Stimulated activated CD8-positive, alpha-beta memory T cell treated with anti-CD3 and anti-CD28 coated beads, Interleukin-15, amount 100 ng/mL, for 4 hours (primary cell): Measurements from ENCODE around the gene RPS3.

Source experiments
- DNase-seq, 2 donors: peaks; one replicate each; pipeline ENCODE4 v3.0.0-alpha.2; 2020; ENCODE audit warnings: low read depth in 2 of 2

The RPS3 gene

DNA sequence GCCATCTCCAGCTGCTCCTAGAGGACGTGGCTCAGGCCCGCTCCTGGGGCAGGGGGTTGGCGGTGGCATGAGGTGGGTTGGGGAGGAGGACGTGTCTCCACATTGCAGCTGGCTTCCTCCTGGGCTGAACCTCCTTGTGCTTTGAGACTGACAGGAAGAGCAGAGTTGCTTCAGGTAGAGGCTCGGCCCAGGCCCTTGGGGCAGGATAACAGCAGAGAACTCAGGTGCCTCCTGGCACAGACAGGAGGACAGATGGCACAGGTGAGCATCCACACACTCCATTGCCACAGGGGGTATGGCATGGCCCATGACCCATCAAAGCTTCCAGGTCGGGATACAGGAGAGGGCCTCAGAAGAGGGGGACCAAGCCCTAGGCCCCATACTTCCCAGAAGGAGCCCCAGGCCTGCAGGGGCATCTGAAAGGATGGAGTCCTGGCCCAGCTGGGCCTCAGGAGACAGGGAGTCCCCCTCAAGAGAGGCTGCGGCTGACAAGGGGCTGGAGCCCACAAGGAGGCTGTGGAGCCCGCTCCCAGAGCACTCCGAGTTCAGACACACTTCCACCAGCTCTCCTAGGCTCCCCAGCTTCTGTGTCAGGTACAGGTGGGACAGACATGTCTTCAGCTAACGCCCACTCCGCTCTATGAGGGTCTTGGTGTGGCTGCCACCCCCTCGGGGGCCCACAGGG is 35.7 kb downstream of the RPS3 start:
- no peak for DNase-seq

DNA sequence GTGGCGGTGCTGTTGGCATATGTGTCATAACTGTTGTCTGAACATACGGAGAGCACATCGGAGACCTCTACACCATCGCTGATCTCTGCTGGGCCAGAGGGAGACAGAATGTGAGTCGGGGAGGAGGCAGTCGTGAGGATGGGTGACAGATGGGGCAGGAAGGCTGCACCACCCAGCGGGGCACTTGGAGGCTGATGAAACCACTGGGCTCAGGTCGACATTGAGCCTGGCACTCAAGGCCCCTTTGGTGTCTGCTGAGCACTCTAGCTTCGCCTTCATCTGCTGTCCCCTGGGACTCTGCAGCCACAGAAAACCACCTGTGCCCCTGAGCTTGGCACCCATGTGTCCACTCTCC is 36.2 kb downstream of the RPS3 start:
- no peak for DNase-seq

DNA sequence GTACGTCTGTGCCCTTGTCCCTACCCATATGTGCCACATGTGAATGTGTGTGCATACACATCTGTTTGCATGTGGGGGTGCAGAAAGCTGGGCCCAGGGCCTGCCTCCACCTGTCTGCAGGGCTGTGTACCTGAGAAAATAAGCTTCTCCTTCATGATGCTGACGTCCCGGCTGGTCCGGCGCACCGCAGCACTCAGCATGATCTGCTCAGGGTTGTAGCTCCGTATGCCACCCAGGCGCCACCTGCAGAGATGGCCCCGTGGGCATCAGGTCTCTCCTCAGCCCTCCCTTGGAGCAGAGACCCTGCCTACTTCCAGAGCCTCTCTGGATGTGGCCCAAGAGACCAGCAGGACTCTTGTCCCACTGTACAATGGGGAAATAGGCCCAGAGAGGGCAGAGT is 37.5 kb downstream of the RPS3 start:
- DNase-seq: no peak

DNA sequence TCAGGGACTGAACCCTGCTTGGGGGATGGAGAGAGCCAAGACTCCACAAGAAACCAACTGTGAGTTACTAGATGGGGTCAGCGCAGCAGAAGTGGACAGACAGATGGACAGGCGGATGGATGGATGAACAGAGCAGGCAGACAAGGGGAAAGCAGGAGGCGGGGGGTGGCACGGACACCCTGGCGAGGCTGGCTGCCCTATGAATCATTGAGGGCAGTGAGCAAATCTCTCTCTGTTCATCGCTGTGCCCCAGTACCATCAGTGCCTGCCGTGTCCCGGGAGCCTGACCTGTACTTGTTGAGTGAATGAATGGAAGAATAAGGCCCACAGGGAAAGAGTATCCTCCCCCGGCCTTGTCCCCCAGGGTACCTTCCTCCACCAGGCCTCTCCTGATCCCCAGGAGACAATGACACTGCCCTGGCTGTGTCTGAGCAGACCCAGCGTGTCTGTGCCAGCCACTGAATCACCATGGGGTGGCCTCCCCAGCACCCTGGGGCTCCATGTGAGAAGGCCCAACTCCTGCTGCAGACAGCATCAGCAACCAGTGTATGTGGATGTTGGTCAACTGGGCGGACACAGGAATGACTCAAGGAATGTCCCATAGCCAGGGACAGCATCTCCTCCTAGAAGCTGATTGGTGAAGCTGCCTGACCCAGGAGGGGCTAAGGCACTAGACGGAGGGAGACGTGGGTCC is 38.8 kb downstream of the RPS3 start:
- no peak for DNase-seq

DNA sequence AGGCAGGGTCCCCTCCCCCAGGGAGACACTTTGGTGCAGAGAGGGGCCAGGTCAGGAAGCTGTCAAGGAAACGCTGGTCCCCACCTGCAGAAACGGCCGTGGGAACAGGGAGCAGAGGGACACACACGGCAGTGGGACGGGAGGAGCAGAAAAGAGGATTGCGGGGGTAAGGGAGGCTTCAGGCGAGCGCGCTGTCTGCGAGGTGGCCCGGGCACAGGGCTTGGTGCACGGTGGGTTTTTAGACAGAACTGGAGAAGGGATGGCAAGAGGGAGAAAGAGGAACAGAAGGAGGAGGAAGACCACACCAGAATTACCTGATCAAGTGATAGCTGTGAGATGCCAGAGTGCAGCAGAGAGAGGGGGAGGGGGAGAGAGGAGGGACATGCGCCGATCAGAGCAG is 39.7 kb downstream of the RPS3 start:
- DNase-seq: no peak

DNA sequence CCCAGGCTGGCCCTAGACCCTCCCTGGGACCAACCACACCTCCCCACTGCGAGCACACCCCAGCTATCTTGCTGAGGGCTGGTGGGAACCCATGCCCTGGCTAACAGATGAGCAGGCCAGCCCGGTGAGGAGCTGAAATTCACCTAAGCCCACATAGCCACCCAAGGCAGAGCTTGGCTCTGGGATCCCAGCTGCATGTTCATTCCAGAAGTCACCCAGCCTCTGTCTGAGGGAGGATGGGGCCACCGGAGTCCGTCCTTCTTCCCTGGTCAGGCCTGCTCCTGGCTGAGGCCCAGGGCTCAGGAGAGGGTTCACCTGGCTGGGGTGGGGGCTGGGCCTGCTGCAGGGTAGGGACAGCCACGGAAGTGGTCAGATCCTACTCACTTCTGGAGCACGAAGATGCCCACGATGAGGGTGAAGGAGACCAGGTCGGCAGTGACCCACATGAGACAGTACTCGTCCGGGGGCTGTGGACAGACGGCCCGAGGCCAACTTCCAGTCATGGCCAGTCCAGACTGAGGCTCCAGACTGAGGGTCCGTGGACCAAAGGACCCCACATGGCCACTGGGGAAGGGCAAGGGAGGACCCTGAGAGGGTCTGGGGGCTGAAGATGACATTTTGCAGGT is 40.3 kb downstream of the RPS3 start:
- no peak for DNase-seq

DNA sequence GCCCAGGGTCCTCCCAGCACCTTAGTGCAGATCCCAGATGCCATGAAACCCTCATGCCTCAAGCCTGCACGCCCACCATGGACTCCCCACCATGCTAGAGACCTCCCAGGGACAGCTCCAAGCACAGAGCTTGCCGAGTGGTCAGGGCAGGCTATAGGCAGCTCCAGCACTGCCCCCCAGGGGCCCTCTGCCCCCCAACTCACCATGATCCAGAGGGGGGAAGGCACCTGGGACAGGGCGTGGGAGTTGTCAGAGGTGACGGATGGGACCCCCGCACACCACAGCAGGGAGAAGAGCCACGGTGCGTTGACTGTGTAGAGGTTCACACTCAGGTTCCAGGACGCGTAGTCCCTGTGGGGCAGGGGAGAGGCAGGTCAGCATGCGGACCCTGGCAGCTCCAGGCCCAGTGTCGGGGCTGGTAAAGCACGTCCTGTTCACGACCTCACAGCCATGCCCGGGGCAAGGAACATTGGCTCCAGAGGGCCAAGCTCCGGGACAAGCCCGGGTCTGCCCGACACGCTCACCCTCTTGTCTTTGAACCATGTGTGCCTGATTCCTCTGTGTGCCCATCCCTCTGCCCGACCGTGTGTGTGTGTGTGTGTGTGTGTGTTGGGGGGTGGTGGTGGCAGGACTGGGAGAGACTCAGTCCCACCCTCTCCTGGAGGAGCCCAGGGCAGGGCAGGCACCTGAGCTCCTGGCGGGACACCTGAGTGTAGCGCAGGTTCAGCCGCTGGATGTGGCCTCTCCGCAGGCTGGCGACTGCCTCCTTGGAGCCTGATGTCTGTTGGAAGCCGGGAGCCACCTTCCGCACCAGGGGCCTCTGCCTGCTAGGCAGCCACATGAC is 41.9 kb downstream of the RPS3 start:
- no peak for DNase-seq

DNA sequence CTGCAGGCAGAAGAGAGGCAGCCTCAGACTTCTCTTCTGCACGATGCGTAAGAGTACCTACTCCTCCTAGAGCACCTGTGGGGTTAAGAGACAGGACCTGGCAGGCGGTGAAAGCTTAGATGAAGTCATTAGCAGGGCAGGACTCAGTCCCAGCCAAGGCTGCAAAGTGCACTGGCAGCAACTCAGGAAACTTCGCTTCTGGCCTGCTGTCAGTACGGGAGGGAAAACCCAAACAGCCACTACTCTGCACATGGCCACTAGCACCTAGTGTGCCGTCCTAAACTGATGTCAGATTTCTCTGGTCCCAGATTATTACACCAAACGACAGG is 42.5 kb downstream of the RPS3 start:
- no peak for DNase-seq

DNA sequence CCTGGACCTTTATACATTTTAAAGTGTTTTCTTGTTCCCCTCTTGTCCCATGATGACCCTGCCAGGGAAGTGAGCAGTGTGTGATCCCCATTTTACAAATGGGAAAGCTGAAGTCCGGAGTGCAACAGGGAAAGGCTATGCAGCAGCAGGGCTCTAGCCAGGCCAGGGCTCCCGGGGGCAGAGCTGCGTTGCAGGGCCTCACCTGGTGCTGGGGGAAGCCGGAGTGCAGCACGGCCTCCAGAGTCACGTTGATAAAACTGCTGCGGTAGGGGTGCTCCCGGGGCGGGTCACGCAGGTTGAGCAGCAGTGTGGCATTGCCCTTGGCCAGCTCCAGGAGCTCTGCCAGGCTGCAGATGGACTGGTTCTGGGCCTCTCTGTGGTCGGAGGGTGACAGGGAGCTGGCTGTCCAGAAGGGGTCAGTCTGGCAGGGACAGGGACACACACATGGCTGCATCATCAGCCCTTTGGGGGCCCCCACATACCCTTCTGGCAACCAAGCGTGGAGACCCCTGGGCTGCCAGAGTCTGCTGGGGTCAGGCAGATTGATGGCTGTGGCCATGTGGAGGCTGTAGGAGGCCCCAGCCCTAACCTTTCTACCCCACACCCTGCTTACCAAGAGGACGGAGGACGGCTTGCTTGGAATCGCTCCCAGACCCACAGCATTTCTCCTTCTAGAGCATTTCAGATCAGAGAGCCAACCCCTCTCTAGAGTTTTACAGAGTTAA is 43.0 kb downstream of the RPS3 start:
- DNase-seq: no peak

DNA sequence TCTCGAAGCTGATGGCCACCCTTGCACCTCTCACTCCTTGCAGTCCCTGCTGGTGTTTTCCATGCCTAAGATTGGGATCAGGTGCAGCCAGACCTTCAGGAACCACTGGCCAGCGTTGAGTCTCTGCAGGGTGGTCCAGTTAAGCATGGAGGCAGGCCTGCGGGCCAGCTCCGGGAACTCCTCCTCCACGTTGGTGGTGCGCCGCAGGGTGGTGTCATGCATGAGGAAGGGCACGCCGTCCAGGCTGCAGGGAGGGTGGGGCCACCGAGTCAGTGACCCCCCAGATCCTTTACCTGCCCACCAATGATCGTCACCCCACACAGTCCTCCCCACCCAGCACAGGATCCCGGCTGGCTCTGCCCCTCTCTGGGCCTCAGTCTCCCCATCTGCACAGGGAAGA is 43.7 kb downstream of the RPS3 start:
- no peak for DNase-seq

DNA sequence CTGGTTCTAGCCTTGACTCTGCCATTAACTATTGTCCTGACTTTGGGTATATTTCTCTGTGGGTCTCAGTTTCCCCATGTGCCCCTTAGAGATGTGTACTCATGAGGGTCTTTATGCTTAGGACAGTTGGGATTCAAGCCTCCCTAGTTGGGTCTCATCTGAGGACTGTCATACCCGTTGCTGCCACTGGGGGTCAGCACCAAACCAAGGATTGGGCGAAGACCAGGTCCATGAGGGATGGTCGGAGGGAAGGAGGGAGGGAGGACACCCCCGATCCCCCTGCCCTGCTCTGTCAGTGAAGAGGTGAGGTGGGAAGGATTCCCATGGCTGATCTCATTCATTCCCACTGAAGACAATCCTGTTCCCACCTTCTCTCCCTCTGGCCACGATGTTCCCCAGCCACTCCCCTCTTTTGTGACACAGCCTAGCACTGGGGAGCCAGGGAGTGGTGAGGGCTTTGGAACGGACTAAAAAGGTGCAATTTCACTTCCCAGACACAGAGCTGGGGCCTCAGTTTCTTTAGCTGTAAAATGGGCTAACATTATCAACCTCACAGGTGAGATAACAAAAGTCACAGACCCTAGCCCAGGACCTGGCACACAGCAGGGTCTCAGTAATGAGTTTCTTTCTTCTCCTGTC is 46.1 kb downstream of the RPS3 start:
- peak; percentile 31 to 43 for DNase-seq

DNA sequence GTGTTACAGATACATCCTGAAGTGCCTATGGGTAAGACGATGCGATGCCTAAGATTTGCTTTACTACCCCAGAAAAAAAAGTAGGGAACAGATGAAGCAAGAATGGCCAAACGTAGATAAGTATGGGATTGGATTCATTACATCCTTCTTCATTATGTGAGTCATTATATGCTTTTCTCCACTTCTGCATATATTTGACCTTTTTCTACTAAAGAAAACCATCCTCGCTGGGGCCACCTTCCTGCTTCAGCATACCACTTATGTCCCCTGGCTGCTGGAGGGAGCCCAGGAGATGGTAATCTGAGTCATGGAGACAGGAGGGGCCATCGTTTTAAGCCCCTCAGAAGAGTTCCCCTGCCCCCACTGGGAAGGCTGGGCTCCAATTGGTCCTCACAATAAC is 48.1 kb downstream of the RPS3 start:
- no peak for DNase-seq

DNA sequence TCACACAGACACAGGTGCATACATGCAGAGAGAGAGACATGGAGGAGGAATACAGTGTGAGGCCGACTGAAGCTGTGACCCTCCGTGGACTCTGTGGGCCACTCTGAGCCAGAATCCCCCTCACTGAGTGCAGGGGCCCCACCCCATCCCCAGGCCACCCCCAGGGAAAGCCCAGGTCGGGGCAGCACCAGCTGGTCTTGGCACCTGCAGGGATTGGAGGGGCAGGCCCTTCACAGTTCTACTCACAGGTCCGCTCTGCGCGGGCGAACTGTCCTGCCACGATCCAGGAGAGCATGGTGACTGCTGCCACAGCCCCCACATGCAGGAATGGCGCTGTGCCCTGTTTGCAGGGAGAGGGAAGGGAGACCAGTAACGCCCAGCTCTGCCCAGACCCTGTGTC is 50.0 kb downstream of the RPS3 start:
- DNase-seq: no peak

DNA sequence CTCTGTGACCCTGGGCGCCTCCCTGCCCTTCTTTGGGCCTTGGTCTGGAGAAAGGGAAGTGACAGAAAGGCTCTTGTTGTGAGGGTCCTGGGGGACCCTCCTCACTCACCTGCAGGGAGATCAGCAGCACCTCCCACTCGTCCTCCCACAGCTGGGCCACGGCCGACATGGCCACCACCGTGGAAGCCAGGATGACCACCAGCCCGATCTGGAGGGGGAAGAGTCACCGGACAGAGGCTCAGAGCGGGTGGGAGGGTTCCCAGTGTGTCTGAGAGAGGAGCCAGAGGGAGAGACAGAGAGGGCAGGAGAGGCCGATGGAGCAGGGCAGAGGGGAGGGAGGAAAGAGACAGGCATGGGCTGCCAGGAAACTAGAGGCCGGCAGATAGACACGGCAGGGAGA is 50.5 kb downstream of the RPS3 start:
- no peak for DNase-seq

DNA sequence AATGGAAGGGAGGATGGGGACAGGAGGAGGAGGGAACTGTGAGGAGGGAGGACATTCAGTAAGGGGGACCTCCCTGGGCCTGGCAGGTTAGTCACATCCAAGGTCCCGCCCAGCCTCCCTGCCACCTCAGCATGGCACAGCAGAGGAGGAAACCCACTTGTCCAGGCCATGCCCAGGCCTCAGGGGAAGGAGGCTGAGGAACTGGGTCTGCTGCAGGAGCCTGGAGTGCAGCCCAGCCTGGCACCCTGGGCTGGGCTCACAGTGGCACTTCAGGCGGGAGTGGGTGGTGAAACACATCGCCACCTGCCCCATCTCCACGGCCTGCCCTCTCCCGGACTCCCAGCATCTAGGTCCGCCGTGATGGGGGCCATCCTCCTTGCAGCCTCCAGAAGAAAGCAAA is 50.9 kb downstream of the RPS3 start:
- DNase-seq: no peak

DNA sequence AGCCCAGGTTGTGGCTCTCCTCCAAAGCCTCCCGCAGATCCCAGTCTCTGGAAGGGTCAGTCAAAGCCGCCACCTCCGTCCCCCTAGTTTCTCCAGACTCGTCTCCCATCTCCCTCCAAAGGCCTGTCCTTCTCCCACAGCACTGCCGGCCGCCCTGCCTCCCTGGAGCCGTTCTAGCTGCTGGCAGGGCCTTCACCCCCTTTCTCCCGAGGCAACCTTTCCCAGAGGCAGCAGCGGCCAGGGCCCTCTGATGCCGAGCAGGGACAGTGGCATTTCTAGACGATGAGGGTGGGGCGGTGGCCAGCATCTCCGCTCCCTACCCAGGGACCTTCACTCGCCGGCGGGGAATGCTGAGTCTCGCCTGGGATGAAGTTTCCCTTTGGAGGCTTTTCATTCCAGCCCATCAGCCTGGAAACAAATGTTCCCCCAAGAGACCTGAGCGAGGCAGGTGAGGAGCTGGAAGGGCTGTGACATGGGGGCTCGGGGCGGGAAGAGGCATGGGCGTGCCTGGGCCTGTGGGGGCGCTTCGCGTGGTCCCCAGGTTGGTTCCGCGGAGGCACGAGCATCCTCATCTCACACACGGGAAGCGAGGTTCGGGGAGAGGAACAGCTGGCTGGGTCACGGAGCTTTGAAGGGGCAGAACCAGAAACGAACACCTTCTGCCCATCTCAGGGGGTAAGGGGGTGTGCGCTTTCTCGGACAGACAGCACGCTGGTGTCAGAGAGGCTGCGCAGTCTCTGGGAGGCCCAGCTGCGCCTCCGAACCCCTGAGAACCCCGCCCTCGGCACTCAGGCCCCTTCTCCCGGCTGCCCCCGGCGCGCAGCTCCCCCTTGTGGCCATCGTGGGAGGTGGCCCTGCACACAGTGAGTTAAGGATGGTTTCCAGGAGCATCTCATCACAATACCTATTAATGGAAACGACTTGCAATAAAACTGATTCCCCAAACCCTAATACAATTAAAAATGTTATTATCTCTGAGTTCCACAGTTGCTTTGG is 51.8 kb downstream of the RPS3 start:
- DNase-seq: no peak

DNA sequence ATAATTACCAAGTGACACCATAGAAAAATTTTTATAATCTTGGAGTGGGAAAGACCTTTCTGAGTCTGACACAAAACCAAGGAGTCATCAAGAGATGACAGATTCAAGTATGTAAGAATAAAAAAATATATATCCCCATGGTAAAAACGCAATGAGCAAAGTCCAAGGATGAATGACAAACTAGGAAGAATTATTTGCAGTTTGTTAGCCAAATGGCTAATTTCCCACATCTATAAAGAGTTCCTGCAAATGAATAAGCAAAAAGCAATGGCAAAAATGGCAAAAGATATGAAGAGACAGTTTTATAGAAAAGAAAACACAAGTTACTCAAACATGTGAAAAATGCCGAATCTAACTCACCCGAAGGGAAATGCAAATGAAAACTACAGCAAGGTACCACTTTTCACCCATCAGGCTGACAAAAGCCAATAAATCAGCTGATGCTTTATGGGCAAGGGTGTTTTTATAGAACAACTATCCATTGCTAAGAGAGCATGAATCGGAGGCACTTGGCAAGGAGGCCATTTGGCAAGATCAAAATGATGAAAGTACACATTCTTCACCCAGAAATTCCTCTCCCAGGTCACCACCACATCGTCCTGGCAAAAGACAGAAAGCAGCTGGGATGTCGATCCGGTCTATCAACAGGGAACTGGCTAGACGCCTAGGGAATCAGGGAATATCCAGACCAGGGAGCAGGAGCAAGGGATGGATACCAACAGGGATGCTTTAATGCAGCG is 54.8 kb downstream of the RPS3 start:
- no peak for DNase-seq

DNA sequence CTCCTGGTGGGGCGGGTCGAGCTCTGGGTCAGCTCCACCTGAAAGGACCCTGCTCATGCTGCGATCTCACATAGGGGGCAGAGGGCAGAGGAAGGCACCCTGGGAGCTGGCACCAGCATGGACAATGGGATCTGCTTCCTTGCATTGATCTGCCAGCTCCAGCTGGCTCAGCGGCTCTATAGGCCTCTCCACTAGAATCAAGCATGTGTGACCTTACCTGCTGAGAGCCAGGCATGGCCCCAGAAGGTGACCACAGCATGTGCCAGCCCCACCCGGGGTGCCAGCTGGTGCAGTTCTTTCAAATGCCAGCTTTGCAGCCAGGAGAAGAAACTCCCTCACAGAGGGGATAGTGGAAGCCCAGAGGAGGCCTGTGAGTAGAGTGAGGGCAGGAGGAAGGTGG is 55.7 kb downstream of the RPS3 start:
- no peak for DNase-seq
